Astrocyte of the cerebellum (primary cell): Measurements from ENCODE around the gene FRK.

Experiments used
- DNase-seq: peaks from one replicate; pipeline ENCODE4 v3.0.0-alpha.2; 2011; ENCODE audit warnings: low read depth
- H3K4me3 ChIP-seq: 2 replicates; pipeline ENCODE4 v1.5.1; 2011; ENCODE audit warnings: mild to moderate bottlenecking, low read depth, low read length, moderate library complexity
- CTCF ChIP-seq: IDR thresholded peaks from 2 replicates; pipeline ENCODE4 v1.5.1; 2012; ENCODE audit warnings: low read length, low read depth, moderate library complexity, mild to moderate bottlenecking; ENCODE audit errors: missing control alignments
- in situ Hi-C: cut with HindIII; loops from 2 replicates; pipeline ENCODE4 v1.10.0; 2017; ENCODE audit warnings: low sequenced_read_pairs

Gene FRK

DNA sequence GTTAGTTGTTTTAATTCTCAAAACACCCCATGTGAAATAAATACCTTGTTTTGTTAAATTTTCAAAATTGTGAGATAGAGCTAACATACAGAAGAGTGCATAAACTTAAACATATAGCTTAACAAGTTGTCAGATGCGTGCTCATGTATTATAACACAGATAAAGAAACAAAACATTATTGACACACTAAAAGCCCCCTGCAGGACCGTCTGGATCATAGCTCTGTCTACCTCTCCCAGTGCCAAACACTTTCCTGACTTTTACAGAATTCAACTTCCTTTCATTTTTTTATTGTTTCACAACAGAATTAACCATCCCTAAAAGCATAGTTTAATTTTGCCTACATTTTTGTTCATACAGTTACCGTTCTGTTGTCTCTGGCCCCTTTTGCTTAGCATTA, 17.8 kb upstream of the FRK start:
- no peak for TF ChIP-seq CTCF
- no peak overlapping the region for H3K4me3 ChIP-seq
- in situ Hi-C loops: no loop called here
- DNase-seq: no peak

DNA sequence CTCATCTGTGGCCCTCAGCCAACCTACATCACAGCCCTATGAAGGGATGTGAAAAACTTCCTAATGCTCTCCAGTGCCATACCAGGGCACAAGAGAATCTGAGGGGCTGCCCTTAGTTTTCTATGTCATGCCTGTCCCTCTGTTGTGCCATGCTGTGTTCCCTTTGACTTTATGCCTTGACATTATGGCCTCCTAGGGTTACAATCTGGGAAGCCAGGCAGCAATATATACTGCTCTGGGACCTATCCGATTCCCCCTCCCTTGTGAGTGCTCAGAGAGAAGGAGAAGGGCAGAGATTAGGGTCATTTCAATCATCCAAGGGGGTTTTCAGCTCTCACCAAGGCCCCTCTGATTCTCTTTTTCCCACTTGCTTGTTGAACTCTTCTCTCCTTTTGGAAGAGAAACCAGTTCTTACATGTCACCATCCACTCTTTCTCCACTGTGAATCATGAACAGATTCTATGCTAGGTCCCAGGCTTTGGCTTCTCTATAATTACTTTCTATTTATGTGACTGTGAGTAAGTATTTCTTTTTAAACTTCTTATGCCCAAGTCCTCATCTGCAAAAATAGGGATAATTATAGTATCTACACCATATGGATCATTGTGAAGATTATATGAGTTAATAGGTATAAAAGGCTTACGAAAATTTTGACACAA, 14.2 kb upstream of the FRK start:
- in situ Hi-C loops: no loop called here
- DNase-seq: no peak

GRCh38 chr6:116073765-116074440, 13.2 kb upstream of the FRK start:
- peak; percentile 11 for DNase-seq
- no peak overlapping the region for H3K4me3 ChIP-seq
- no peak for TF ChIP-seq CTCF
- in situ Hi-C loops: no loop called here

More for the DNA sequence above, 14.2 kb upstream of the FRK start:
- H3K4me3 ChIP-seq: no peak overlapping the region
- TF ChIP-seq CTCF: no peak

DNA sequence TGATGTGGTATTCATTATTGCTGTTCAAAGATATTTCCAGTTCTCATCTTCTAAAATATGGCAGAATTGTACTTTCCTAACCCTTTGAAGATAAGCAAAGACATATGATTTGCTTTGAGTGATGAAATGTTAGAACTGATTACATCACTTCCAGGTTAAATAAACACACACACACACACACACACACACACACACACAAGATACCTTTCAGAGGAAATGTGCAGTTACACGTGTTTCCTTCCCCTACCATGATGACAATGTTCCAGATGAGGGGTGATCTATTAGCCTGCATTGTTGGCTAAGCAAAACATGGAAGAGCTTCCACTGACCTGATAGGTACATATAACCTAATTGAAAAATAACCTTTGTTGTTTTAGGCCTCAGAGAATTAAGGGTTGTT, 11.7 kb upstream of the FRK start:
- TF ChIP-seq CTCF: no peak
- no peak overlapping the region for H3K4me3 ChIP-seq
- no peak for DNase-seq
- in situ Hi-C loops: no loop called here

GRCh38 chr6:116070616-116071389, 10.1 kb upstream of the FRK start:
- DNase-seq: no peak
- in situ Hi-C loops: no loop called here
- TF ChIP-seq CTCF: no peak
- H3K4me3 ChIP-seq: no peak overlapping the region

GRCh38 chr6:116070101-116070500, 9.4 kb upstream of the FRK start:
- TF ChIP-seq CTCF: no peak
- no peak for DNase-seq
- no peak overlapping the region for H3K4me3 ChIP-seq
- in situ Hi-C loops: no loop called here
